ENCODE results near the gene RPTOR.

DNA sequence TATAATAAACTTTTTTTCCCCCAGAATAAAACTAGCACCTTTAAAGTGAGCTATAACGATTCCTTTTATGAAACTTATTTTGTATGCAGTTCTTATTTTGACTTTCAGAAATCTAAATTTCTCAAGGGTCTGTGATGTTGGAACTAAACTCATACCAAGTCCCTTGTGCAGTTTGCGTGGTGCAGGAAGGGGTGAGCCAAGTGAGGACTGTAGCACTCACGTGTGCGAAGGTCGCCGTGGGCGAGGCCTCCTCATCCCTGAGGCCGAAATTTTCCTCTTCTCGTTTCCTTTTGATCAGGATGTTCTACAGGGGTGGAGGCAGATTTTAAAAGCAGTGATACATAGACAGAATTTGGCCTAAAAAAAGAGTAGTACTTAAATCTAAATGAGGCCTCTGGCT is 73.7 kb downstream of the RPTOR start:
- no peak for TF ChIP-seq EZH2 (IDR thresholded peaks at IDR 0.05; ENCODE audit: low read length, missing control alignments)
- TF ChIP-seq, protein P1, sequence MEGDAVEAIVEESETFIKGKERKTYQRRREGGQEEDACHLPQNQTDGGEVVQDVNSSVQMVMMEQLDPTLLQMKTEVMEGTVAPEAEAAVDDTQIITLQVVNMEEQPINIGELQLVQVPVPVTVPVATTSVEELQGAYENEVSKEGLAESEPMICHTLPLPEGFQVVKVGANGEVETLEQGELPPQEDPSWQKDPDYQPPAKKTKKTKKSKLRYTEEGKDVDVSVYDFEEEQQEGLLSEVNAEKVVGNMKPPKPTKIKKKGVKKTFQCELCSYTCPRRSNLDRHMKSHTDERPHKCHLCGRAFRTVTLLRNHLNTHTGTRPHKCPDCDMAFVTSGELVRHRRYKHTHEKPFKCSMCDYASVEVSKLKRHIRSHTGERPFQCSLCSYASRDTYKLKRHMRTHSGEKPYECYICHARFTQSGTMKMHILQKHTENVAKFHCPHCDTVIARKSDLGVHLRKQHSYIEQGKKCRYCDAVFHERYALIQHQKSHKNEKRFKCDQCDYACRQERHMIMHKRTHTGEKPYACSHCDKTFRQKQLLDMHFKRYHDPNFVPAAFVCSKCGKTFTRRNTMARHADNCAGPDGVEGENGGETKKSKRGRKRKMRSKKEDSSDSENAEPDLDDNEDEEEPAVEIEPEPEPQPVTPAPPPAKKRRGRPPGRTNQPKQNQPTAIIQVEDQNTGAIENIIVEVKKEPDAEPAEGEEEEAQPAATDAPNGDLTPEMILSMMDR (conservative IDR thresholded peaks at IDR 0.05 in 1 of 2, IDR thresholded peaks at IDR 0.05 in 1 of 2; ENCODE audit: low read depth in 1 of 2, low read length in 2 of 2): no peak
